GM12872 (cell line): ENCODE results near the gene AK2.
A peak's percentile ranks its signal among the peaks of the same experiment; 100 is the strongest.

Source experiments
- CTCF ChIP-seq: IDR thresholded peaks from 3 replicates; pipeline ENCODE4 v1.5.1; 2011; ENCODE audit warnings: low read depth, mild to moderate bottlenecking, low read length, moderate library complexity; ENCODE audit not compliant: insufficient read depth

Gene AK2

GRCh38 chr1:33036526-33037503, at the start of gene AK2:
Gene AK2 (minus strand): TSS chr1:33036883. CDS start chr1:33036828, 55 bp downstream.
- no peak for TF ChIP-seq CTCF

GRCh38 chr1:33086384-33086850, 49.7 kb upstream of the AK2 start:
- peak; percentile 80 for TF ChIP-seq CTCF

GRCh38 chr1:33085332-33085731, 48.6 kb upstream of the AK2 start:
- no peak for TF ChIP-seq CTCF

- no peak for TF ChIP-seq CTCF
Measured at GRCh38 chr1:33082575-33083108, 46.0 kb upstream of the AK2 start.

- TF ChIP-seq CTCF = no peak
Measured at GRCh38 chr1:33081554-33082305, 45.0 kb upstream of the AK2 start.

- no peak for TF ChIP-seq CTCF
Measured at GRCh38 chr1:33080885-33081553, 44.3 kb upstream of the AK2 start, which contains the start of gene AZIN2. Gene AZIN2 (plus strand): TSS chr1:33081153. CDS start chr1:33082250, 1,097 bp downstream.

- no peak for TF ChIP-seq CTCF
Measured at GRCh38 chr1:33080373-33080772, 43.7 kb upstream of the AK2 start.
